ENCODE data around the gene GID8. TPM values are rescaled to one million over a fixed set of nuclear protein-coding genes. Genes with fewer than 3 reads are reported as not detected.

Gene GID8
- total and polyA plus RNA-seq, 2 donors (not counting 3 experiments of a cell fraction or from before 2014, with no cell fraction given), result 25.3 to 34.6 TPM

- DNase-seq (ENCODE audit: low read depth, low spot score), result no peak
- no peaks in the 10 kb centered on the region for H3K9me1 ChIP-seq (replicated peaks; ENCODE audit: control insufficient read depth, extremely low read depth, insufficient read depth, low read length)
- H3K79me2 ChIP-seq (ENCODE audit: control insufficient read depth, insufficient read depth, low read length), result peaks cover 100% of the 10 kb centered on the region
- no peaks in the 10 kb centered on the region for H3K27me3 ChIP-seq (ENCODE audit: control insufficient read depth in 2 of 2, insufficient read depth in 2 of 2, low read length in 2 of 2)
- no TSS peak for BruUV-seq (replicated peaks)
- H3K4me1 ChIP-seq (ENCODE audit: control insufficient read depth, extremely low read depth, insufficient read depth, low read length), result peaks cover 6% of the 10 kb centered on the region
- dilution Hi-C loops (cut with MboI; ENCODE audit: extremely low pct_ligation_motif_present, low sequenced_read_pairs), result no loop called here
- no peak overlapping the region for H2AFZ ChIP-seq (ENCODE audit: low read depth, low read length)
- H3K36me3 ChIP-seq (ENCODE audit: control insufficient read depth in 2 of 2, extremely low read depth in 1 of 2, insufficient read depth in 2 of 2, low read length in 2 of 2), result peaks cover 0 to 5% of the 10 kb centered on the region in 2 experiments
- TF ChIP-seq POLR2AphosphoS5 (IDR thresholded peaks at IDR 0.05; ENCODE audit: insufficient read depth, low read depth, low read length) (no peak), FOS (IDR thresholded peaks at IDR 0.05; ENCODE audit: borderline replicate concordance, insufficient read depth, low read length) (no peak)
- no peak for FAIRE-seq
- no peak overlapping the region for H3K4me2 ChIP-seq (ENCODE audit: insufficient read depth, low read length)
- ChIA-PET POLR2A (no interaction called here), CTCF (interaction anchor here (1.2 to 2.3 kb wide), 2 partner anchors 9 to 10 kb away, joined by 3 to 16 read pairs; no protein-coding TSS in a partner anchor)
- no peak overlapping the region for H3K27ac ChIP-seq (ENCODE audit: insufficient read depth, low read depth, low read length)
- intact Hi-C loops (cut with micrococcal nuclease), result no loop called here
- no peak overlapping the region for H3K4me3 ChIP-seq (replicated peaks in 1 of 3; ENCODE audit: insufficient read depth in 1 of 3, low read depth in 1 of 3, low read length in 3 of 3)
- H3K9me3 ChIP-seq (replicated peaks; ENCODE audit: control insufficient read depth, insufficient read depth, low read length), result no peaks in the 10 kb centered on the region
- H3K9ac ChIP-seq (replicated peaks; ENCODE audit: extremely low read depth, insufficient read depth, low read length), result no peak overlapping the region
- H4K20me1 ChIP-seq (replicated peaks; ENCODE audit: control insufficient read depth, extremely low read depth, insufficient read depth, low read length), result peaks cover 28% of the 10 kb centered on the region
Observed at GRCh38 chr20:62917720-62918119, 20.2 kb upstream of the GID8 start.

GRCh38 chr20:62918147-62918546 is 19.8 kb upstream of the GID8 start:
- Histone ChIP-seq H2AFZ (ENCODE audit: low read depth, low read length) (no peak overlapping the region), H3K4me1 (ENCODE audit: control insufficient read depth, extremely low read depth, insufficient read depth, low read length) (peaks cover 10% of the 10 kb centered on the region), H3K27ac (ENCODE audit: insufficient read depth, low read depth, low read length) (no peak overlapping the region), H3K9ac (replicated peaks; ENCODE audit: extremely low read depth, insufficient read depth, low read length) (no peak overlapping the region), H3K4me2 (ENCODE audit: insufficient read depth, low read length) (no peak overlapping the region), H3K79me2 (ENCODE audit: control insufficient read depth, insufficient read depth, low read length) (peaks cover 100% of the 10 kb centered on the region), H3K36me3 (ENCODE audit: control insufficient read depth in 2 of 2, extremely low read depth in 1 of 2, insufficient read depth in 2 of 2, low read length in 2 of 2) (peaks cover 0 to 2% of the 10 kb centered on the region in 2 experiments), H3K4me3 (replicated peaks in 1 of 3; ENCODE audit: insufficient read depth in 1 of 3, low read depth in 1 of 3, low read length in 3 of 3) (no peak overlapping the region), H3K9me1 (replicated peaks; ENCODE audit: control insufficient read depth, extremely low read depth, insufficient read depth, low read length) (no peaks in the 10 kb centered on the region), H3K9me3 (replicated peaks; ENCODE audit: control insufficient read depth, insufficient read depth, low read length) (no peaks in the 10 kb centered on the region), H3K27me3 (ENCODE audit: control insufficient read depth in 2 of 2, insufficient read depth in 2 of 2, low read length in 2 of 2) (no peaks in the 10 kb centered on the region), H4K20me1 (replicated peaks; ENCODE audit: control insufficient read depth, extremely low read depth, insufficient read depth, low read length) (peaks cover 28% of the 10 kb centered on the region)
- no peak for TF ChIP-seq POLR2AphosphoS5 (IDR thresholded peaks at IDR 0.05; ENCODE audit: insufficient read depth, low read depth, low read length)
- CTCF ChIA-PET, result interaction anchor here (0.8 to 1.2 kb wide), 2 partner anchors 10 to 11 kb away, joined by 3 read pairs; no protein-coding TSS in a partner anchor
- FAIRE-seq (no peak), DNase-seq (ENCODE audit: low read depth, low spot score) (no peak)
- POLR2A ChIA-PET, result no interaction called here
- BruUV-seq (replicated peaks), result no TSS peak
- intact Hi-C loops (cut with micrococcal nuclease) (no loop called here), dilution Hi-C loops (cut with MboI; ENCODE audit: extremely low pct_ligation_motif_present, low sequenced_read_pairs) (no loop called here)
